Measurements from ENCODE around the gene GPR32.

DNA sequence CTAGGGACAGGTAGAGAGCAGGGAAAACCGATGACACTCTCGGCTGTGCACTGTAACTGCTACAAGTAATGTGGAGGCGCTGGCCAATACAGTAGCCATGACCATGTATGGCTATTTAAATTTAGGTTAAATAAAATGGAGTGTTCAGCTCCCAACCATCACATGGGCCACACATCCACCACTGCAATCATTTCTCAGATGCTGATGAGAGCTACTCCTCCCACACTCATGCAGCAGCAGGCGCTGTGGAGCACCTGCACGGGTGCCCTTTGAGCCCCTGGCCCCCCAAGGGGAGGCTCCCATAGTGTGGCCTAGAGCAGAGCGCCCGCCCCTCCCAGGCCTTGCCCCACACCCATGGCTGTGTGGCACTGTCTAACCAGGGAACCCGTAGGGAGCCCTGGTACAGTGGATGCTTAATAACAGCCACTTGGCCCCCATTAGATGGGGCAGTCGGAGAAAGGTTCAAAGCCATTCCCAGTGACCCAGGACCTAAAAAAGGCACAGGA lies 25.9 kb downstream of the GPR32 start:
- TF ChIP-seq SMARCA5 (IDR thresholded peaks at IDR 0.05) (no peak), BMI1 (IDR thresholded peaks at IDR 0.05; ENCODE audit: borderline replicate concordance) (no peak), ZZZ3 (IDR thresholded peaks at IDR 0.05; ENCODE audit: control insufficient read depth, insufficient read length, low read depth) (no peak), MXI1 (IDR thresholded peaks at IDR 0.05; ENCODE audit: low read depth, low read length) (no peak), CREM (IDR thresholded peaks at IDR 0.05; ENCODE audit: low read depth) (no peak), ZNF384 (IDR thresholded peaks at IDR 0.05; ENCODE audit: borderline replicate concordance, low read depth, low read length) (no peak), ETV6 (conservative IDR thresholded peaks at IDR 0.05 in 1 of 2, IDR thresholded peaks at IDR 0.05 in 1 of 2; ENCODE audit: borderline replicate concordance in 1 of 2, low read depth in 1 of 2) (no peak), TCF12 (IDR thresholded peaks at IDR 0.05; ENCODE audit: low read depth, low read length) (no peak), ZSCAN29 (IDR thresholded peaks at IDR 0.05) (no peak), SIN3A (IDR thresholded peaks at IDR 0.05; ENCODE audit: low read depth, low read length) (no peak), POLR2AphosphoS5 (IDR thresholded peaks at IDR 0.05; ENCODE audit: low read length) (peak; percentile 67; the same call in 1 of the 2 replicates)
- TF ChIP-seq, protein P1, sequence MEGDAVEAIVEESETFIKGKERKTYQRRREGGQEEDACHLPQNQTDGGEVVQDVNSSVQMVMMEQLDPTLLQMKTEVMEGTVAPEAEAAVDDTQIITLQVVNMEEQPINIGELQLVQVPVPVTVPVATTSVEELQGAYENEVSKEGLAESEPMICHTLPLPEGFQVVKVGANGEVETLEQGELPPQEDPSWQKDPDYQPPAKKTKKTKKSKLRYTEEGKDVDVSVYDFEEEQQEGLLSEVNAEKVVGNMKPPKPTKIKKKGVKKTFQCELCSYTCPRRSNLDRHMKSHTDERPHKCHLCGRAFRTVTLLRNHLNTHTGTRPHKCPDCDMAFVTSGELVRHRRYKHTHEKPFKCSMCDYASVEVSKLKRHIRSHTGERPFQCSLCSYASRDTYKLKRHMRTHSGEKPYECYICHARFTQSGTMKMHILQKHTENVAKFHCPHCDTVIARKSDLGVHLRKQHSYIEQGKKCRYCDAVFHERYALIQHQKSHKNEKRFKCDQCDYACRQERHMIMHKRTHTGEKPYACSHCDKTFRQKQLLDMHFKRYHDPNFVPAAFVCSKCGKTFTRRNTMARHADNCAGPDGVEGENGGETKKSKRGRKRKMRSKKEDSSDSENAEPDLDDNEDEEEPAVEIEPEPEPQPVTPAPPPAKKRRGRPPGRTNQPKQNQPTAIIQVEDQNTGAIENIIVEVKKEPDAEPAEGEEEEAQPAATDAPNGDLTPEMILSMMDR (IDR thresholded peaks at IDR 0.05 in 2 of 3, conservative IDR thresholded peaks at IDR 0.05 in 1 of 3; ENCODE audit: control insufficient read depth in 2 of 3, extremely low read depth in 1 of 3, insufficient read depth in 1 of 3, low read depth in 3 of 3, low read length in 3 of 3): 0 out of 6 replicates have a peak, but pooled peaks of 1 of the 3 experiments have one; percentile 19
- TF ChIP-seq, protein P2, sequence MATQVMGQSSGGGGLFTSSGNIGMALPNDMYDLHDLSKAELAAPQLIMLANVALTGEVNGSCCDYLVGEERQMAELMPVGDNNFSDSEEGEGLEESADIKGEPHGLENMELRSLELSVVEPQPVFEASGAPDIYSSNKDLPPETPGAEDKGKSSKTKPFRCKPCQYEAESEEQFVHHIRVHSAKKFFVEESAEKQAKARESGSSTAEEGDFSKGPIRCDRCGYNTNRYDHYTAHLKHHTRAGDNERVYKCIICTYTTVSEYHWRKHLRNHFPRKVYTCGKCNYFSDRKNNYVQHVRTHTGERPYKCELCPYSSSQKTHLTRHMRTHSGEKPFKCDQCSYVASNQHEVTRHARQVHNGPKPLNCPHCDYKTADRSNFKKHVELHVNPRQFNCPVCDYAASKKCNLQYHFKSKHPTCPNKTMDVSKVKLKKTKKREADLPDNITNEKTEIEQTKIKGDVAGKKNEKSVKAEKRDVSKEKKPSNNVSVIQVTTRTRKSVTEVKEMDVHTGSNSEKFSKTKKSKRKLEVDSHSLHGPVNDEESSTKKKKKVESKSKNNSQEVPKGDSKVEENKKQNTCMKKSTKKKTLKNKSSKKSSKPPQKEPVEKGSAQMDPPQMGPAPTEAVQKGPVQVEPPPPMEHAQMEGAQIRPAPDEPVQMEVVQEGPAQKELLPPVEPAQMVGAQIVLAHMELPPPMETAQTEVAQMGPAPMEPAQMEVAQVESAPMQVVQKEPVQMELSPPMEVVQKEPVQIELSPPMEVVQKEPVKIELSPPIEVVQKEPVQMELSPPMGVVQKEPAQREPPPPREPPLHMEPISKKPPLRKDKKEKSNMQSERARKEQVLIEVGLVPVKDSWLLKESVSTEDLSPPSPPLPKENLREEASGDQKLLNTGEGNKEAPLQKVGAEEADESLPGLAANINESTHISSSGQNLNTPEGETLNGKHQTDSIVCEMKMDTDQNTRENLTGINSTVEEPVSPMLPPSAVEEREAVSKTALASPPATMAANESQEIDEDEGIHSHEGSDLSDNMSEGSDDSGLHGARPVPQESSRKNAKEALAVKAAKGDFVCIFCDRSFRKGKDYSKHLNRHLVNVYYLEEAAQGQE (IDR thresholded peaks at IDR 0.05; ENCODE audit: low read depth, low read length): no peak
- TF ChIP-seq, protein P3, sequence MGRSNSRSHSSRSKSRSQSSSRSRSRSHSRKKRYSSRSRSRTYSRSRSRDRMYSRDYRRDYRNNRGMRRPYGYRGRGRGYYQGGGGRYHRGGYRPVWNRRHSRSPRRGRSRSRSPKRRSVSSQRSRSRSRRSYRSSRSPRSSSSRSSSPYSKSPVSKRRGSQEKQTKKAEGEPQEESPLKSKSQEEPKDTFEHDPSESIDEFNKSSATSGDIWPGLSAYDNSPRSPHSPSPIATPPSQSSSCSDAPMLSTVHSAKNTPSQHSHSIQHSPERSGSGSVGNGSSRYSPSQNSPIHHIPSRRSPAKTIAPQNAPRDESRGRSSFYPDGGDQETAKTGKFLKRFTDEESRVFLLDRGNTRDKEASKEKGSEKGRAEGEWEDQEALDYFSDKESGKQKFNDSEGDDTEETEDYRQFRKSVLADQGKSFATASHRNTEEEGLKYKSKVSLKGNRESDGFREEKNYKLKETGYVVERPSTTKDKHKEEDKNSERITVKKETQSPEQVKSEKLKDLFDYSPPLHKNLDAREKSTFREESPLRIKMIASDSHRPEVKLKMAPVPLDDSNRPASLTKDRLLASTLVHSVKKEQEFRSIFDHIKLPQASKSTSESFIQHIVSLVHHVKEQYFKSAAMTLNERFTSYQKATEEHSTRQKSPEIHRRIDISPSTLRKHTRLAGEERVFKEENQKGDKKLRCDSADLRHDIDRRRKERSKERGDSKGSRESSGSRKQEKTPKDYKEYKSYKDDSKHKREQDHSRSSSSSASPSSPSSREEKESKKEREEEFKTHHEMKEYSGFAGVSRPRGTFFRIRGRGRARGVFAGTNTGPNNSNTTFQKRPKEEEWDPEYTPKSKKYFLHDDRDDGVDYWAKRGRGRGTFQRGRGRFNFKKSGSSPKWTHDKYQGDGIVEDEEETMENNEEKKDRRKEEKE (IDR thresholded peaks at IDR 0.05): no peak

Measured in GM12878 (cell line).